PC-9 (cell line): ENCODE data around the gene NUP85. TPM values are rescaled to one million over a fixed set of nuclear protein-coding genes. Genes with fewer than 3 reads are reported as not detected.

ENCODE experiments used
- BruUV-seq: library from RNA; stranded (reverse); fragments of 400-500 nt; replicated peaks from 2 replicates; lab custom pipeline; 2021; lab: Mats Ljungman, UMichigan
- CTCF ChIA-PET: fragments of 300-600 bp; sonication (Branson Sonifier 250); formaldehyde crosslinking; loops from one replicate; lab custom pipeline; 2022; ENCODE audit warnings: antibody characterized with exemption; lab: Charles Lee
- POLR2A ChIA-PET: fragments of 300-600 bp; sonication (Branson Sonifier 250); formaldehyde crosslinking; loops from one replicate; lab custom pipeline; 2022; ENCODE audit warnings: antibody characterized with exemption; ENCODE audit not compliant: unreplicated experiment; lab: Charles Lee
- DNase-seq, 2 experiments: peaks; one replicate each; pipeline versions ENCODE4 v3.0.0 to v3.0.0-alpha.2; 2015 to 2022; ENCODE audit warnings: mixed read lengths in 1 of 2
- H2AFZ ChIP-seq: fragments of 200-600 bp; sonication (generic); 2 replicates; pipeline ENCODE4 v1.8.1; 2017; ENCODE audit warnings: antibody characterized with exemption
- H3F3A ChIP-seq: fragments of 200-600 bp; sonication (generic); 2 replicates; pipeline ENCODE4 v1.8.1; 2017; ENCODE audit warnings: antibody characterized with exemption, mild to moderate bottlenecking, low read depth; ENCODE audit not compliant: insufficient read depth
- H3K27ac ChIP-seq: fragments of 200-600 bp; sonication (generic); 2 replicates; pipeline ENCODE4 v1.6.1; 2016; ENCODE audit warnings: mixed run types
- H3K27me3 ChIP-seq: fragments of 200-600 bp; sonication (generic); 2 replicates; pipeline ENCODE4 v1.6.1; 2016; ENCODE audit warnings: low read depth, mixed run types; ENCODE audit not compliant: insufficient read depth
- H3K36me3 ChIP-seq: fragments of 200-600 bp; sonication (generic); 2 replicates; pipeline ENCODE4 v1.6.1; 2016; ENCODE audit warnings: low read depth, mixed run types
- H3K4me1 ChIP-seq: fragments of 200-600 bp; sonication (generic); replicated peaks from 2 replicates; pipeline ENCODE4 v1.6.1; 2016; ENCODE audit warnings: mixed run types; ENCODE audit not compliant: insufficient read depth
- H3K4me2 ChIP-seq: fragments of 200-600 bp; sonication (generic); 2 replicates; pipeline ENCODE4 v1.6.1; 2017; ENCODE audit warnings: mixed run types
- H3K4me3 ChIP-seq: fragments of 200-600 bp; sonication (generic); 2 replicates; pipeline ENCODE4 v1.6.1; 2016; ENCODE audit warnings: mixed run types
- H3K79me2 ChIP-seq: fragments of 200-600 bp; sonication (generic); 2 replicates; pipeline ENCODE4 v1.6.1; 2017; ENCODE audit warnings: low read depth, mixed run types
- H3K9me2 ChIP-seq: fragments of 200-600 bp; sonication (generic); 2 replicates; pipeline ENCODE4 v1.8.1; 2017; ENCODE audit warnings: mild to moderate bottlenecking; ENCODE audit not compliant: insufficient read depth
- H3K9me3 ChIP-seq: fragments of 200-600 bp; sonication (generic); 2 replicates; pipeline ENCODE4 v1.8.1; 2016; ENCODE audit warnings: low read depth; ENCODE audit not compliant: insufficient read depth
- H4K20me1 ChIP-seq: fragments of 200-600 bp; sonication (generic); 2 replicates; pipeline ENCODE4 v1.8.1; 2017; ENCODE audit not compliant: insufficient read depth
- CTCF ChIP-seq: fragments of 200-600 bp; sonication (generic); conservative IDR thresholded peaks from 2 replicates; pipeline ENCODE4 v1.6.1; 2017; ENCODE audit warnings: mixed run types, antibody characterized with exemption, mild to moderate bottlenecking, moderate library complexity
- EZH2 ChIP-seq: fragments of 200-600 bp; sonication (generic); IDR thresholded peaks from 2 replicates; pipeline ENCODE4 v1.8.0; 2017; ENCODE audit warnings: antibody characterized with exemption, low read depth
- intact Hi-C: fragments of 100-400 bp; cut with micrococcal nuclease; formaldehyde crosslinking; loops from one replicate; pipeline ENCODE4 v1.10.0; 2022; ENCODE audit not compliant: unreplicated experiment
- total RNA-seq: library from RNA; stranded (reverse); gene quantifications from 2 replicates; pipeline ENCODE4 v1.2.3, GENCODE V29; 2021

The NUP85 gene
- total RNA-seq, 1 experiment from 2014 or later: 73.1 TPM

DNA sequence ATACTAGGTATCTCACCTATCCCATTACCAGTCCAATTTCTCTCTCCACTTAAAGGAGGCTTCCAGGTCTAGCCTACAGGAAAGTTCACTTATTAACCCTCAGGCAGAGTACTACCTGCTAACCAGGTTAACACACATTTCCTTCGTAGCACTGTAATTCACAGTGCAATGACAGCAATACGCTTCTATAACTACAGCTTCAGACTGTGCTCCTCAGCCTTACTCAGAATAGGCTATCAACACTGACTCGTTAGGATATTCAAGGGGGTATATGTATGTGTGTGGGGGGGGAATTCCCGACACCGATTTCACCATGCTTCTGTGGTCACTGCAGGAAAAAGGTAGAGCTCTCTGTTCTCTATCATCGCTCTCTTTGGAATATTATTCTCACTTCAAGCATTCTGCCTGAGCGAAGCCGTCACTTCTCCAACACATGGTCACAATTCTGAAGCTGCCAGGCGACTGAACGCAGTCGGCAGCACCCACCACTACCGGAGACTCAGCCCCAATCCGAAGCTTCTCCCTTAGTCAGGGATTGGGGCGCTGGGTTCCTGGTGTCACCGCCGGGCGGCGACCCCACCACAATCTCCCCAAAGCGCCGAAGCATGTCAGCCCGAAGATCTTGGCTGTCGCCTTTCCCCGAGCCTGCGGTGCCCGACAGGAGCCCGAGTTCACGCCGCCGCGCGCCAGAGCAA is 55.3 kb downstream of the NUP85 start:
- Histone ChIP-seq H3F3A (peaks cover 5% of the 10 kb centered on the region; the same call in 1 of the 2 replicates), H3K36me3 (0 out of 2 replicates have a peak, but pooled peaks cover under 1% of the 10 kb centered on the region), H3K79me2 (peaks cover 58% of the 10 kb centered on the region), H3K27me3 (no peaks in the 10 kb centered on the region), H3K9me3 (no peaks in the 10 kb centered on the region), H3K9me2 (no peaks in the 10 kb centered on the region), H3K4me3 (peak overlapping the region; percentile 86), H2AFZ (peak overlapping the region; percentile 85), H4K20me1 (peaks cover 12% of the 10 kb centered on the region; the same call in 1 of the 2 replicates), H3K27ac (peak overlapping the region; percentile 88), H3K4me2 (peak overlapping the region; percentile 99), H3K4me1 (peaks cover 21% of the 10 kb centered on the region)
- ChIA-PET CTCF (interaction anchor here (0.6 to 2.0 kb wide), 4 partner anchors 10 to 54 kb away, joined by 3 to 8 read pairs (median 4); partner anchors contain the start of genes MIF4GD and SLC25A19), POLR2A (interaction anchor here (0.6 to 0.7 kb wide), 4 partner anchors 11 to 201 kb away, joined by 3 to 15 read pairs (median 4); partner anchors contain the start of gene GRB2)
- BruUV-seq: TSS peak; percentile 75
- no peak for DNase-seq
- TF ChIP-seq CTCF: no peak
- TF ChIP-seq EZH2: no peak
- intact Hi-C loops: loop anchor here (10.0 kb wide), 1 partner anchor 254 kb away; the partner anchor contains the start of genes CASKIN2 and TSEN54

DNA sequence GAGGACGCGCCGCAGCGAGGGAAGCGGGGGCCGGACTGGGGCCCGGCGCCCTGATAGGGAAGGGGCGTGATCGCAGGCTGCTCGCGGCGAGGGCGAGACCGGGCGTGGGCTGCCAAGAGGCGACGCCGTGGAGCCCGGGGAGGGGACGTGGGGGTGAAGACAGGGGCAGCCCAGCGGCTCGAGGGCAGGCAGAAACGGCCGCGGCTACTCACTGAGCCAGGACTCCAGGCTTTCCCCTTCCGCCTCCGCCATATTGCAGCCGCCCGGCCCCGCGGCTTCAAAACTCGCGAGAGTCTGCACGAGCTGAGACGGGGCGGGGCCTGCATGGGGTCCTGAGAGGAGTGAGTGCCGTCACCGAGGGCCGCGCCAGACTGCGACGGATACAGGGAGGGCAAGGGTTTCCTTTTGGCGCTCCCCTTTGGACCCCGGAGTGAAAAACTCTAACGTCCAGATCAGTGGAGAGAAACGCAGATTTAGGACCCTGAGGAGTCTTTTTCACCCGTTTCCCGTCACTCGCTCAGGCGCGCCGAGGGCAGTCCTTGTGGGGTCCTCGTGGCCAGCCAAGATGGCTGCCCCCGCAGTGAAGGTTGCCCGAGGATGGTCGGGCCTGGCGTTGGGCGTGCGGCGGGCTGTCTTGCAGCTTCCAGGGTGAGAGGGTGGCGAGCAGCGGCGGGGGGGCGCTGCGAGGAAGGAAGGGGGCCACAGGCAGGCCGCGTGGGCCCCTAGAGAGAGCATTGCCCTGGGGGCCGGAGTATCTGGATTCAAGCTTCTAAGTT is 56.0 kb downstream of the NUP85 start, which contains the start of the genes GGA3 and MRPS7:
Gene GGA3, minus strand, starts transcription at position 271 of the 776 bp plus-strand sequence. Its CDS starts 19 bp downstream, at position 252.
Gene MRPS7, plus strand, starts transcription at position 544 of the 776 bp plus-strand sequence. Its CDS starts 22 bp downstream, at position 566.
- H3K27ac ChIP-seq: peak within 1 kb of the TSS; percentile 88
- BruUV-seq: no TSS peak
- no peak for TF ChIP-seq EZH2
- TF ChIP-seq CTCF: no peak
- H3K4me2 ChIP-seq: peak within 1 kb of the TSS; percentile 99
- intact Hi-C loops: loop anchor here (10.0 kb wide), 1 partner anchor 253 kb away; the partner anchor contains the start of genes CASKIN2 and TSEN54
- peak within 1 kb of the TSS; percentile 85 for H2AFZ ChIP-seq
- H3K36me3 ChIP-seq: 0 out of 2 replicates have a peak, but pooled peaks cover 7% of the 10 kb centered on the region
- peaks cover 21% of the 10 kb centered on the region for H3K4me1 ChIP-seq
- H3K27me3 ChIP-seq: no peaks in the 10 kb centered on the region
- H3K9me2 ChIP-seq: no peaks in the 10 kb centered on the region
- ChIA-PET CTCF (interaction anchor here (0.5 to 2.0 kb wide), 4 partner anchors 9 to 719 kb away, joined by 3 to 8 read pairs (median 4); partner anchors contain the start of genes MIF4GD and SLC25A19), POLR2A (interaction anchor here (0.6 to 0.7 kb wide), 5 partner anchors 11 to 520 kb away, joined by 3 to 15 read pairs (median 5); partner anchors contain the start of gene GRB2)
- H4K20me1 ChIP-seq: peaks cover 12% of the 10 kb centered on the region; the same call in 1 of the 2 replicates
- peak; percentile 80 to 93 for DNase-seq
- H3K79me2 ChIP-seq: peaks cover 55% of the 10 kb centered on the region
- no peaks in the 10 kb centered on the region for H3K9me3 ChIP-seq
- peaks cover 11% of the 10 kb centered on the region; the same call in 1 of the 2 replicates for H3F3A ChIP-seq
- H3K4me3 ChIP-seq: peak within 1 kb of the TSS; percentile 86
